ENCODE results near the gene TAS2R30.
"Not testable (repeated sequence)": the region's sequence is repeated elsewhere in the genome, so short reads cannot be mapped to it uniquely, and the experiment has no call there.

TAS2R30 gene

DNA sequence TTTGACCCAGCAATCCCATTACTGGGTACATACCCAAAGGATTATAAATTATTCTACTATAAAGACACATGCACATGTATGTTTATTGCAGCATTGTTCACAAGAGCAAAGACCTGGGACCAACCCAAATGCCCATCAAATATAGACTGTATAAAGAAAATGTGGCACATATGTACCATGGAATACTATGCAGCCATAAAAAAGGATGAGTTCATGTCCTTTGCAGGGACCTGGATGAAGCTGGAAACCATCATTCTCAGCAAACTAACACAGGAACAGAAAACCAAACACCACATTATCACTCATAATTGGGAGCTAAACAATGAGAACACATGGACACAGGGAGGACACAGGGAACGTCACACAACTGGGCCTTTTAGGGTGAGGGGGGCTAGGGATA lies 20.3 kb downstream of the TAS2R30 start:
- not testable (repeated sequence) for DNase-seq

GRCh38 chr12:11111213-11111612 lies 23.2 kb downstream of the TAS2R30 start:
- DNase-seq, result not testable (repeated sequence)

GRCh38 chr12:11108862-11109261 lies 25.6 kb downstream of the TAS2R30 start:
- no peak for DNase-seq

- DNase-seq, result no peak
Measured at GRCh38 chr12:11107719-11108118, 26.7 kb downstream of the TAS2R30 start.

- no peak for DNase-seq
Measured at GRCh38 chr12:11106288-11106687, 28.2 kb downstream of the TAS2R30 start.

GRCh38 chr12:11105546-11105945 lies 28.9 kb downstream of the TAS2R30 start:
- no peak for DNase-seq

GRCh38 chr12:11094910-11095309 lies 39.5 kb downstream of the TAS2R30 start:
- not testable (repeated sequence) for DNase-seq

DNA sequence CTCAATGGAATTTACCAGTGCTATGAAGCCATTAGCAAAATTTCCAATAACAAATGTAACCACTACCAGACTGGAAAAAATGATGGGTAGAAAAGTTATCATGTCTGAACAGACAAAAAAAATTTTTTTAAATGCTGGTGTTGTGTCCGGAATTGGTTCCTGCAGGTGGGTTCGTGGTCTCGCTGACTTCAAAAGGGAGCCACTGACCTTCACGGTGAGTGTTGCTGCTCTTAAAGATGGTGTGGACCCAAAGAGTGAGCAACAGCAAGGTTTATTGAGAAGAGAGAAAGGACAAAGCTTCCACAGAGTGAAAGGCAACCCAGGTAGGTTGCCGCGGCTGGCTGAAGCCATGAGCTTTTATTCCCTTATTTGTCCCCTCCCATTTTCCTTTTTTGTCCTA lies 42.3 kb downstream of the TAS2R30 start, which contains the start of gene TAS2R43:
TSS of gene TAS2R43 (minus strand) at position 186 of the 400 bp plus-strand sequence. CDS start at position 102, 84 bp downstream.
- no peak for DNase-seq

DNA sequence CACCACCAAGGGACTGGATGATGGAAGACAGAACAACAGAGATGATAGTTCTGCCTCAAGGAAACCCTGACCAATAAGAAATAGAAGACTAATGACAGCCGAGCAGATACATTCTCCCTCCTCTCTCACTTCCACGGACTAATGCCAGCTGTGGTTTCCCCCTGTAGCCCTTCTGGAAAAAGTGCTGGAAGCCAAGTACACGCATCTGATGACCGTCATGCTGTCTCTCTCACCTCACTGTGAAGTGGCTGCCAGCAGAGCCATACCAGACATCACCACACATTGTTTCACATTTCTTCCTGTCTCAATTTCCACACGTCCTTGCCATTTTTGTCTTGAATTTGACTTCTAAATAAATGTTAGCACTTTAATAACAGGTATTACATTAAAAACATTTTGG lies 45.2 kb downstream of the TAS2R30 start:
- DNase-seq, result no peak

DNA sequence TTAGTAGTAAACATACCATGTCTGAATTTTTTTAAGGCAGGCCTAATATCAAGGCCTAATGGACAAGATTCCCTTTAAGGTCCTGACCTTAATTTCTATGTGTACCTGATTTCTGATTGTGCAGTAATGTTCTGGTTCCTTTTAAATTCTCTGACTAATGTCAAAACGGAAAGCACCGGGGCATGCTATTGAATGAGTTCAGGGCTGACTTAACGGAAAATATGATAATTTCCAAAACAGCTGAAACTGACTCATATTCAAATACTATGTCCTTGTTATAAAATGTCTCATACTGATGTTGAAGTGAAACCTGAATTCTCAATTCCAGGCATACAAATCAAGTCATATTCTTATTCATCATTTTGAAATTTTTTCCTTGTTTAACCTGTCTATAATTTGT lies 49.0 kb downstream of the TAS2R30 start:
- DNase-seq, result no peak

Data from NCI-H1436 treated with DMSO at 0.1 percent for 48 hours (cell line).